KG1 (cell line): ENCODE measurements around the gene SERPINA1.
"Not testable (repeated sequence)": the region's sequence is repeated elsewhere in the genome, so short reads cannot be mapped to it uniquely, and the experiment has no call there.

Experiments
- DNase-seq: peaks from one replicate; lab custom pipeline; 2025; lab: John Stamatoyannopoulos, UW

Gene SERPINA1

DNA sequence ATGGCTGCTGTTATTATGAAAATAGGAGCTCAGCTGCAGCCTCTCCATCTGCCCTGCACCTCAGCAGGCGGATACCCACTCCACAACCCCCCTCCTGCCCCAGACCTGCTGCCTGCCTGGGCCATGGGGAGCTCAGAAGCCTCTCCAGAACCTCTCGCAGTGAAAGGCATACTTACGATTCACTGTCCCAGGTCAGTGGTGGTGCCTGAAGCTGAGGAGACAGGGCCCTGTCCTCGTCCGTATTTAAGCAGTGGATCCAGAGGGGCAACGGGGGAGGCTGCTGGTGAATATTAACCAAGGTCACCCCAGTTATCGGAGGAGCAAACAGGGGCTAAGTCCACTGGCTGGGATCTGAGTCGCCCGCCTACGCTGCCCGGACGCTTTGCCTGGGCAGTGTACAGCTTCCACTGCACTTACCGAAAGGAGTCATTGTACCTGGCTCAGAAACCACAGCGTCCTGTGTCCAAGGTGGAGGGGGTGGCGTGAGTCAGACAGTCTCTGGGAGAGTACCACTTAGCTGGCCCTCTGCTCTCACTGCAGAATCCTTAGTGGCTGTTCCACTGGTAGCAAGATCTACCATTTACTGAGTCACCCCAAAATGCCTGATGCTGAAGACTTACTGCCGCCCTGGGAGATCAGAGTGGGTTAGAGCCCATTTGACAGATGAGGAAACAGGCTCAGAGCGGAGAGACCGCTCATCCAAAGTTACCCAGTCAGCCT lies at the start of gene SERPINA1:
Gene SERPINA1, minus strand, starts transcription at position 219 of the 720 bp plus-strand sequence. CDS start 5,365 bp downstream, outside the sequence.
- no peak for DNase-seq

- DNase-seq: no peak
These were observed 40.2 kb upstream of the SERPINA1 start for GRCh38 chr14:94428610-94429009.

GRCh38 chr14:94427016-94427613 lies 38.7 kb upstream of the SERPINA1 start:
- no peak for DNase-seq

- DNase-seq: no peak
These were observed 38.1 kb upstream of the SERPINA1 start for GRCh38 chr14:94426526-94426925.

DNA sequence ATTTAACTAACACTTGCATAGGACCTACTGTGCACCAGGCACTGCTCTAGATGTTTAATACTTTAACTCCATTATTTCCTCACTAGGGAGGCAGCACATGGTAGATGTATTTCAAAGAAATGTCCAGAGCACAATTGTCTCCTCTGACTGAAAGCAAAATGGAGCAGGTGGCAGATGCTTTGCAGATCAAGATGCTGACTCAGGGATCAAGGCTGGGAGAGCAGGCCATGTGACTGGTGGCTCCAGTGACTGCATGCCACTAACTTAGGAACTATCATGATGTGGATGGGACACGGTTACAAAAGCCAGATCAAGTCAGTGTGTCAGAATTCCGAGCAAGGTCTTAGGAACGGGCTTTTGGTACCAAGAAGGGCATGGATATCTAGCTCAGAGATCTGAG lies 36.0 kb upstream of the SERPINA1 start:
- no peak for DNase-seq

GRCh38 chr14:94423453-94424056 lies 35.2 kb upstream of the SERPINA1 start:
- DNase-seq: peak; percentile 21

DNA sequence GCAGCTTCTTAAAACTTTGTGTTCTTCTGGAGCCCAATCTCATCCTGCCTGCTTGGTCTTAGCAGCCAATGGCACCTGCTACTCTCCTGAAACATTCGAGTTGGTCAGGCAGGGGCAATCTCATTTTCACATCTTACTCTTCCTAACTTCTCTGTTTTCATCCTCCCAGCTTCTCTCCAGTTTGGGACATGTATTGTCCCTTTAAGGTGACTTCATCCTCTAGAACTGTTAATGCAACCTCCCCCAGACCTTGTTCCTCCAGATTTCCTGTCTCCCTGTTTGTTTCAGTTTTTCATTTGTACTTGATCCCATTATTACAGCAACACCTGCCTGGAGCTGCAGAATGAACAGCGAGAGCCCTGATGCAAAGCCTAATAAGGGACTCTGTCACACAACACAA lies 32.9 kb upstream of the SERPINA1 start:
- DNase-seq: no peak

- not testable (repeated sequence) for DNase-seq
These were observed 29.2 kb upstream of the SERPINA1 start for GRCh38 chr14:94417497-94418205.

DNA sequence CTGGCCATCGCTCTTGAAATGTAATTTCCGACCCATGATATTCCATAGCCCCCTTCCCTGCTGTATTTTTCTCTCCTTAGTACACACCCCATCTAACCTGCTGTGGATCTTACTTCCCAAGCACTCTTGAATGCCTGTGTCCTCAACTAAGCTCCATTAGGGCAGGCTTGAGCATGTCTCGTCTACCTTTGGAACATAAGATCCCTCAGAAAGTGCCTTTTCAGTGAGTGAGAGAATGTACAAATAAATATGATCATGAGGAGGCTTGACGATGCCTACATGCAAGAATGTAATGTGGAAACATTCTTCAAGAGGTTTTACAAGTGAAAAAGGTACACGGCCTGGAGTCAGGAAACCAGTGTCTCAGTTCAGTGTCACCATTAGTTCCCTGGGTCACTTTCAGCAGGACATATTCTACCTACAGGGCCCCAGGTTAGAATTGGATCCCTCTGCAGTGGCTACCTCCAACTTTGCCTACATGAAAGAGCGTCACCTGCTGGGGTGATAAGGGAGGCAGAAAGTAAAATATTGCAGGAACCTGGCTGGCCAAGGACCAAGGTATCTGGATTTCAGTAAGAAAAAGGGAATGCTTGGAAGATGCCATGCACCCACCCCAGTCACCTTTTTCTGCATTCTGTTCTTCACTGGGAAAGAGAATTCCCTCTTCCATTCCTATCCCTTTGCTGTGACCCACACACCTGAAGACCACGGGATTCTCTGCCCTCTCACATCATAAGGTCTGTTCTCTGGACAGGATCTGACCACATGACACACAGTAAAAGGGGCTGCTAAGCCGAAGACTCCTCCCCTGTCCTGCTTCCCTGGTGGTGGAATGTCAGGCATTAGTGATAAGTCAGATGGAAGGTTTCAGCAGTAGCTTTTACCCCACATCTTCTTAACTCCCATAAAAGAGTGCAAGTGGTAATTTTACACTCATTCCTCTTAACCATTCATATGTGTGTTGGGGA lies 24.6 kb upstream of the SERPINA1 start:
- no peak for DNase-seq

DNA sequence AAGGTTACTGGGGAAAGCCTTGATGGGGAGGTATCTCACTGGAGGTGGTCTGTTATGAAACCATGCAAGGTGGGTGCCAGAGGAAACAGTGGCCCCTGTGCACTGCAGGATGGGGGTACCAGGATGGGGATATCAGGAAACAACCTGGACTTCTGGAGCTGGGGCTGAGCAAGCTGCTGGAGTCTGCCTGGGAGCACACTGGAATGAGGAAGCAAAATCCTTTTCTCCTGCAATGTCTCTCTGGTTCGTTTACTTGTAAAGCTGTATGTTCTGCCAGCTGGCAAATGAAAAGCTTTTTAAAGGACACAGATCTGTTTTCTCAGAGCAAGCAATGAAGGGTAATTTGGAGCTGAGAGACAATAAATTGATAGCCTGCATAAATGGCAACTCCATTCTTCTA lies 23.2 kb upstream of the SERPINA1 start:
- DNase-seq: no peak

DNA sequence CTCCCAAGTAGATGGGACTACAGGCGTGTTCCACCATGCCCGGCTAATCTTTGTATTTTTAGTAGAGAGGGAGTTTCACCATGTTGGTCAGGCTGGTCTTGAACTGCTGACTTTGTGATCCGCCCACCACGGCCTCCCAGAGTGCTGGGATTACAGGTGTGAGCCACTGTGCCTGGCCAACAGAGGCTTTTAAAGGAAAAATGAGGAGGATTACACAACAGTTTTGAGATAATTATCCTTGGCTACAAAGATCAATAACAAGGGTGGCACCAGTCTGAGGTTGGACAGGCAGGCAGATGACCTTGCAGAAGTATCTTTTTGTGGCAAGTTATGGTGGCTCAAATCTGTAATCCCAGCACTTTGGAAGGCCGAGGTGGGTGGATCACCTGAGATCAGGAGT lies 21.0 kb upstream of the SERPINA1 start:
- not testable (repeated sequence) for DNase-seq

DNA sequence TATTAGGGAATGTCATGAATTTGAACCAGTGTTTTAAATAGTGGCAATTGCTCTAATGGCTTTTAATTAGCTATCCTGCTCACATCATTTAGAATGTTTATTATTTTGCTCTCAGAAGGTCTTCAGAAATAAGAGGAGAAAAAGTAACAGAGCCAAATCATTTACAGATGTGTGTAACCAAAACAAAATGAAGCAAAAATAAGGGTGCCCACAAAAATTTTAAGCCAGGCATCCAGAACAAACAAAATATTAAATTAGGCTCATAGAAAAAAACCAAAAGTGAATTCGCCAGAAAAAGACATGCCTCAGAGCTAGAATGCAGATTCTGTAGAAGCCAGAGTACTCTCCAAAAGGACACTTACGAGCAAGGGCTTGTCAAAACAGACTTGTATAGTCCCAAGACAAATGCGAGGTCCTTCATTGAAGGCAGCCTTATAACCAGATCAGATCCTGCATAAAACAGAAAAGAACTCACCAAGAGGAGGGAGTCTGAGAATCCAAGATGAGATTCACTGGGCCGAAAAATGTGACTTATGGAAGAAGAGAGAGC lies 20.2 kb upstream of the SERPINA1 start:
- no peak for DNase-seq

DNA sequence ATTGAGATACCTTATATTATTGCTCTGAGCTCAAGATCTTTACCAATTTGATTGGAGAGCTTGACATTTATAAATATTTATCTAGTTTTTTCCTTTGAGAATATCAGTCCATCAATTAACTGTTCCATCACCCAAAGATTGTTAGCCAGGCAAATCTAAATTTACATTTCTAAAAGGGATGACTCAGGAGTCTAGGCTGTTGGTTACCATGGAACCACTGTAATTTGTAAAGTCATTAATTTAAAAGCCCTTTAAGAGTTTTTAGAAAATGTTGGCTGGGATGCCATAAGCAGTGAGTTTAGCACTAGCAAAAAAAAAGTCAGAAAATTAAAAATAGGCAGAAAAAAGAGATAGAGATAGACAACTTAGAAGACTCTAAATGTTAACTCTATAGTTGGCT lies 19.5 kb upstream of the SERPINA1 start:
- DNase-seq: no peak

DNA sequence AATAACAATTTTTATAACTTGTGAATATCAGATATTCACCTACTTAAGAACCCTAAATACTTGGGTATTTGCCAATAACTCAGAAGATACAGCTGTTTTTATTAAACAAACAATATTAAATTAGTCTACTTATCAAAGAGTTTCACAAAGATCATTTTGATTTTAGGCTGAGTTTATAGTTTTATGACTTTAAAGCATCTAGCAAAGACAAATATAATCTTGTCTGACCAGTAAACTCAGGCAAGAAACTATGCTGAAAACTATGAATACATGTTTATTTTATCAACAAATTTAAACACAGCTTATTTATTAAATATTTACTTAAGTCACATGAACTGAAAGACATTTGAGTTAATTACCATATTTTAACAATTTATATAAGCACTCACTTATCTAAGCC lies 18.5 kb upstream of the SERPINA1 start:
- no peak for DNase-seq

- DNase-seq: no peak
These were observed 17.1 kb upstream of the SERPINA1 start for GRCh38 chr14:94405486-94405885.

- no peak for DNase-seq
These were observed 16.2 kb upstream of the SERPINA1 start for GRCh38 chr14:94404561-94404960.

DNA sequence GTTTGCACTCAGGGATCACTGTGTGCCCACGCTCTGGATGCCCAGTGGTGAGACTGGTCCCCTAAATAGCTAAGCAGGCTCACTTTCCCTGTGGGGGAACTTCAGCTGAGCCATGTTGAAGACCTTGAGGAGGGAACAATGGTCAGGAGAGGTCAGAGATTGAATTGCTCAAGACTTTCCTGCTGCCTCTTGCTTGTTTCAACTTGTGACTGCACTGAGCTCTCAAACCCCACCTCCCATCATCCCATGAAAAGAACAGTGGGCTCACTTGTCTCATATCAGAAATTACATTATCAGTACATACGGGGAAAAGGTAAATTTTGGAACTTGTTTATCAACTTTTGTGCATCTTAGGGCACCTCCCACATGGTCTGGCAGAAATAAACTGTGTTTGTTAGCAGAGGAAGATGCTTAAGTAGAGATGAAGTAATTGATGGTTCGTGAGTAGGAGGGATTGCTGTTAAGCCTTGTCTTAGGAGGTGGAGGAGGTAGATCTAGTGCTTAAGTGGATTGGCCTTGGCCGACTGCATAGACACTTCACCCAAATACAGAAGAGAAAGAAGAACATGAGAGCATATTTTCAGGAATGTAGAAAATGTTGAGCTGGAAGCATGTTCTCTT lies 15.0 kb upstream of the SERPINA1 start:
- DNase-seq: no peak

DNA sequence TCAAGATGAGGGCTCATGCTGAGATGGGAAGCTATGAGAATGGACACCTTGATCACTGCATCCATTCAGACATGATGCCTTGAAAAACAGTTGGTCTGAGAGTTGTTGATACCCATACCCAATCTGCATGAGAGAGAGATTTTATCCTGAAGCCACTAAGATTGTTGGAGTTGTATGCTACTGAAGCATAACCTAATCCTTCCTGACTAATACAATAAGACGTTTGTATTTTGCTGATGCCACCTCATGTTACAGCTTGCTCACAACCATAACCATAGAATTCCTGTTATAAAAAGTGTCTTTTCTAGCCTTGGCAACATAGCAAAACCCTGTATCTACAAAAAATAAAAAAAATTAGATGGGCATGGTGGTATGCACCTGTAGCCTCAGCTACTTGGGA lies 12.7 kb upstream of the SERPINA1 start:
- no peak for DNase-seq

DNA sequence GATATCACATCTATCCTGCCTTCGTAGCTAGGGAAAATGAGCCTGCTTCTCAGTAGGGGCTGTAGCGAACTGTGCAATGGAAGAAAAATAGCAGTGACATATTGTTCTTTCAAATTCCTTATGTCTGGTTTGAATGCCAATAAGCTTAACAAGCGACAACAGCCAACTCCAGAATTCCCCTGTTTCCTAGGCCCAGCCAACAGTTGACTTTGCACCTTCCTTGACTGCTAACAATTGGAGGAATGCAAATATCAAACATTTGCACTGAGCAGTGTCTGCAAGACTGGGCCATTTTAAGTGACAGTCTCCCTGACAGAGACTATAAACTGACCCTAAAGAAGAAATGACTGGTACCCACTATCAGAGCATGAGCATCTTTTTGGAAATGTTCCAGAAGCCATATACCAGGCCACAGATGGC lies 12.0 kb upstream of the SERPINA1 start:
- no peak for DNase-seq

DNA sequence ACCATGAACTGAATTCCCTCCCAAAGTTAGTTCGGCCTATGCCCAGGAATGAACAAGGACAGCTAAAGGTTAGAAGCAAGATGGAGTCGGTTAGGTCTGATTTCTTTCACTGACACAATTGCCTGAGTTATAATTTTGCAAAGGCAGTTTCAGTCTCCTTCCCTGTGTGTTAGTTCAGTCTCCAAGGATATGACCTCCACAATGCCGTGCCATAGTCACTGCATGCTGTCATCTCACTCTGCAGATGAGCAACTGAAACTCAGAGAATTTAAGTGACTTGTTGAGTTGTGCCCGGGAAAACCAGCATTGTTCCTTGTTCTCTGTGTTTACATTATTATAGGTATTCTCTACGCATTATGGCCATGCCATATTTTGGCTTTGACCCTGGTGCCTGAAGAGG lies 10.1 kb upstream of the SERPINA1 start:
- DNase-seq: no peak

GRCh38 chr14:94398182-94398479 lies 9.7 kb upstream of the SERPINA1 start:
- DNase-seq: no peak
